ENCODE data around the gene OGT.

OGT gene

DNA sequence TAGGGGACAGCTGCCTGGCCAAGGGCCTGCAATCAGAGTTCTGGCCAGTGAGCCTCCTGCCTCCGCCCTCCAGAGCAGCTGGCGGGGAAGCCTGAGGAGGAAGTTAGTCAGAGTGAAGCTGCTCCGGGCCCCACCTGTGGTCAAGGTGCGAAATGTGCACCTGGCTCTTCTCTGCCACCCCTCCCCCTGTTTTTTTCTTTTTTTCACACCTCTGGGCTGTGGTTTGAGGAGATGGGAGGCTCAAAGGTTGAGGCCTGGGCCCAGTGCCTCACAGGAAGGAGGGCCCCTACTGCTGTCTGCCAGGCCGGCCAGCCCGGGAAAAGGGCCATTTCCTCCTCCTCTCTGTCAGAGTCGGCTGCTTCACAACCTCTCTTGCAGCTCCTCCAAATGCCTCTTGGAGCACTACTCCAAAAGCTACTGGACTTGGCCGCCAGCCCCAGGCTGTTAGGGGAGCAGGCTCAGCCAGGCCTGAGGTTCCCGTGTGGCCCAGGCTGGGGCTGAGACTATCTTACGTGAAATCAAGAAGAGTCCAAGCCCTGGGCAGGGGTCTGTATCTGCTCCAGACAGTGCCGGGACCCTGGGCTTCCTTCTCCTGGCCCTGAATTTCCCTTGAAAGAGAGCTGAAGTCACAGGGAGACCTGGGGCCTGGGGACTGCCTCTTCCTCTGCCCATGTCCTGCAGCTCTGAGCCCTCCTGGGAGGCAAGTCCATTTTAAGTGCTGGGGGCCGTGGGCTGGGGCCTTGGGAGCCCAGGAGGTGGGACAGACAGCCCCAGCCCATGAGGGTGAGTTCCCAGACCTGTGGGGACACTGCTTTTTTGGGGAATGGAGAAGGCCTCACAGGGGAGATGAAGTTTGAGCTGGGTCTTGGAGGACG, 89.9 kb downstream of the OGT start:
- peak; percentile 40 to 63 (median 46) for DNase-seq (ENCODE audit: low read depth in 3 of 3)

- DNase-seq (ENCODE audit: low read depth in 3 of 3) = no peak
Observed at GRCh38 chrX:71623714-71624113, 90.8 kb downstream of the OGT start.

- DNase-seq (ENCODE audit: low read depth in 3 of 3) = no peak
Observed at GRCh38 chrX:71625471-71625870, 92.6 kb downstream of the OGT start.

All from stimulated activated CD4-positive, alpha-beta T cell treated with anti-CD3 and anti-CD28 coated beads, TNF-alpha, amount 100 ng/mL, for 24 hours (primary cell).